Prostate gland (tissue), 2 donors: ENCODE results near the gene IL17F.

Experiments used
- CTCF ChIP-seq, 4 experiments: fragments of 200-600 bp in 2 of 4; fragments of 450-650 bp in 2 of 4; sonication (generic) in 2 of 4; IDR thresholded peaks; 1 replicate in 3 of 4; 2 replicates in 1 of 4; pipeline ENCODE4 v1.5.1; 2016 to 2019; ENCODE audit warnings: antibody characterized with exemption in 4 of 4, mild to moderate bottlenecking in 2 of 4, moderate library complexity in 2 of 4
- POLR2AphosphoS5 ChIP-seq: sonication (generic); formaldehyde crosslinking; IDR thresholded peaks from one replicate; pipeline ENCODE4 v1.6.1; 2017; ENCODE audit warnings: antibody characterized with exemption

GRCh38 chr6:52288216-52288615 is 43.9 kb upstream of the IL17F start:
- TF ChIP-seq CTCF (IDR thresholded peaks at IDR 0.05) (no peak), POLR2AphosphoS5 (no peak)
